Suprapubic skin (tissue), 4 donors: ENCODE measurements around the gene KCNJ6. TPM values are rescaled to one million over a fixed set of nuclear protein-coding genes. Genes with fewer than 3 reads are reported as not detected.

Source experiments
- DNase-seq, 2 donors: peaks; one replicate each; pipeline ENCODE4 v3.0.0-alpha.2; 2019; ENCODE audit warnings: low spot score in 2 of 2
- H3K27ac ChIP-seq: fragments of 200-600 bp; sonication (generic); one replicate; pipeline ENCODE4 v1.5.1; 2019
- H3K27me3 ChIP-seq: fragments of 200-600 bp; sonication (generic); one replicate; pipeline ENCODE4 v1.5.1; 2019
- H3K36me3 ChIP-seq: fragments of 200-600 bp; sonication (generic); one replicate; pipeline ENCODE4 v1.5.1; 2019
- H3K4me1 ChIP-seq: fragments of 200-600 bp; sonication (generic); one replicate; pipeline ENCODE4 v1.5.1; 2019
- H3K4me3 ChIP-seq: fragments of 200-600 bp; sonication (generic); one replicate; pipeline ENCODE4 v1.5.1; 2019; ENCODE audit warnings: mild to moderate bottlenecking
- H3K9me3 ChIP-seq: fragments of 200-600 bp; sonication (generic); one replicate; pipeline ENCODE4 v1.5.1; 2019
- CTCF ChIP-seq, 2 donors: fragments of 200-600 bp in 1 of 2; fragments of 450-650 bp in 1 of 2; sonication (generic) in 1 of 2; IDR thresholded peaks; one replicate each; pipeline ENCODE4 v1.5.1; 2016 to 2019; ENCODE audit warnings: antibody characterized with exemption in 2 of 2, mild to moderate bottlenecking in 1 of 2, moderate library complexity in 1 of 2
- EP300 ChIP-seq: sonication (generic); formaldehyde crosslinking; IDR thresholded peaks from one replicate; pipeline ENCODE4 v1.6.1; 2017; ENCODE audit warnings: antibody characterized with exemption
- POLR2A ChIP-seq, 2 donors: fragments of 450-650 bp; IDR thresholded peaks; one replicate each; pipeline ENCODE4 v1.6.1; 2017; ENCODE audit warnings: antibody characterized with exemption in 2 of 2, mild to moderate bottlenecking in 2 of 2, moderate library complexity in 2 of 2
- POLR2AphosphoS5 ChIP-seq, 3 donors: sonication (generic); formaldehyde crosslinking; IDR thresholded peaks; one replicate each; pipeline ENCODE4 v1.6.1; 2017; ENCODE audit warnings: antibody characterized with exemption in 3 of 3
- WGBS: methylation state at CpG from one replicate; pipeline ENCODE4 v1.1.5; 2018; 5-methylcytosine and 5-hydroxymethylcytosine counted together
- total RNA-seq, 4 donors: library from RNA; depleted of rRNA; stranded (reverse); fragments of >200 nt; gene quantifications; one replicate each; pipeline ENCODE4 v1.1.0, GENCODE V29; 2016

KCNJ6 gene
- total RNA-seq, 4 donors from 2014 or later: not detected

- H3K4me1 ChIP-seq: no peaks in the 10 kb centered on the region
- H3K27me3 ChIP-seq: no peaks in the 10 kb centered on the region
- no peak for DNase-seq
- 65% methylated on average over 10 of the region's 10 CpGs for WGBS
- H3K9me3 ChIP-seq: no peaks in the 10 kb centered on the region
- no peaks in the 10 kb centered on the region for H3K36me3 ChIP-seq
- no peak overlapping the region for H3K27ac ChIP-seq
- TF ChIP-seq EP300: no peak
- no peak overlapping the region for H3K4me3 ChIP-seq
Observed at GRCh38 chr21:37874904-37875780, 41.1 kb downstream of the KCNJ6 start.

GRCh38 chr21:37874481-37874880 lies 41.8 kb downstream of the KCNJ6 start:
- Histone ChIP-seq H3K9me3 (no peaks in the 10 kb centered on the region), H3K27ac (no peak overlapping the region), H3K4me3 (no peak overlapping the region), H3K27me3 (no peaks in the 10 kb centered on the region), H3K4me1 (peaks cover 5% of the 10 kb centered on the region), H3K36me3 (no peaks in the 10 kb centered on the region)
- WGBS: 51% methylated on average over 3 of the region's 3 CpGs
- TF ChIP-seq EP300 (no peak), POLR2A (IDR thresholded peaks at IDR 0.05) (no peak), POLR2AphosphoS5 (IDR thresholded peaks at IDR 0.05) (no peak), CTCF (IDR thresholded peaks at IDR 0.05) (no peak)
- no peak for DNase-seq

- Histone ChIP-seq H3K9me3 (no peaks in the 10 kb centered on the region), H3K4me3 (no peak overlapping the region), H3K27me3 (no peaks in the 10 kb centered on the region), H3K4me1 (peaks cover 13% of the 10 kb centered on the region), H3K27ac (no peak overlapping the region), H3K36me3 (no peaks in the 10 kb centered on the region)
- TF ChIP-seq CTCF (IDR thresholded peaks at IDR 0.05) (no peak), POLR2AphosphoS5 (IDR thresholded peaks at IDR 0.05) (no peak), EP300 (no peak), POLR2A (IDR thresholded peaks at IDR 0.05) (no peak)
- DNase-seq: no peak
- WGBS: 56% methylated on average over 3 of the region's 3 CpGs
Observed at GRCh38 chr21:37873655-37874054, 42.6 kb downstream of the KCNJ6 start.

GRCh38 chr21:37871121-37871862 lies 45.0 kb downstream of the KCNJ6 start:
- H3K9me3 ChIP-seq: no peaks in the 10 kb centered on the region
- peaks cover 13% of the 10 kb centered on the region for H3K4me1 ChIP-seq
- TF ChIP-seq POLR2AphosphoS5 (IDR thresholded peaks at IDR 0.05) (no peak), CTCF (IDR thresholded peaks at IDR 0.05) (no peak), POLR2A (IDR thresholded peaks at IDR 0.05) (no peak), EP300 (no peak)
- H3K4me3 ChIP-seq: no peak overlapping the region
- H3K27ac ChIP-seq: no peak overlapping the region
- H3K27me3 ChIP-seq: peaks cover 8% of the 10 kb centered on the region
- no peak for DNase-seq
- H3K36me3 ChIP-seq: no peaks in the 10 kb centered on the region
- WGBS: 75% methylated on average over 8 of the region's 8 CpGs

GRCh38 chr21:37870221-37870620 lies 46.0 kb downstream of the KCNJ6 start:
- DNase-seq: no peak
- Histone ChIP-seq H3K9me3 (no peaks in the 10 kb centered on the region), H3K27ac (no peak overlapping the region), H3K36me3 (no peaks in the 10 kb centered on the region), H3K27me3 (peaks cover 8% of the 10 kb centered on the region), H3K4me3 (no peak overlapping the region), H3K4me1 (peaks cover 13% of the 10 kb centered on the region)
- 36% methylated on average over 2 of the region's 2 CpGs for WGBS
- TF ChIP-seq POLR2AphosphoS5 (IDR thresholded peaks at IDR 0.05) (no peak), EP300 (no peak), CTCF (IDR thresholded peaks at IDR 0.05) (no peak), POLR2A (IDR thresholded peaks at IDR 0.05) (no peak)
